Tibial nerve (tissue), 4 donors: ENCODE measurements around the gene WNT7A. TPM values are rescaled to one million over a fixed set of nuclear protein-coding genes. Genes with fewer than 3 reads are reported as not detected.
"Not testable (repeated sequence)": the region's sequence is repeated elsewhere in the genome, so short reads cannot be mapped to it uniquely, and the experiment has no call there.

ENCODE experiments used
- DNase-seq, 2 donors: peaks; one replicate each; pipeline ENCODE4 v3.0.0-alpha.2; 2019; ENCODE audit warnings: low spot score in 2 of 2
- H3K27ac ChIP-seq, 4 donors: fragments of 200-600 bp; sonication (generic) in 3 of 4; one replicate each; pipeline ENCODE4 v1.5.1; 2017 to 2019; ENCODE audit warnings: mild to moderate bottlenecking in 1 of 4
- H3K27me3 ChIP-seq, 2 donors: fragments of 200-600 bp; sonication (generic) in 1 of 2; one replicate each; pipeline versions ENCODE4 v1.5.1 to v1.6.0; 2017 to 2019
- H3K36me3 ChIP-seq, 3 donors: fragments of 200-600 bp; sonication (generic); one replicate each; pipeline ENCODE4 v1.5.1; 2018 to 2019
- H3K4me1 ChIP-seq, 4 donors: fragments of 200-600 bp; sonication (generic) in 3 of 4; one replicate each; pipeline ENCODE4 v1.5.1; 2017 to 2019
- H3K4me3 ChIP-seq, 4 donors: fragments of 200-600 bp; sonication (generic) in 3 of 4; one replicate each; pipeline ENCODE4 v1.5.1; 2017 to 2019; ENCODE audit warnings: mild to moderate bottlenecking in 1 of 4, moderate library complexity in 1 of 4
- H3K9me3 ChIP-seq, 4 donors: fragments of 200-600 bp; sonication (generic) in 3 of 4; one replicate each; pipeline ENCODE4 v1.5.1; 2017 to 2019
- CTCF ChIP-seq, 5 experiments: fragments of 200-600 bp in 3 of 5; fragments of 450-650 bp in 2 of 5; sonication (generic) in 3 of 5; IDR thresholded peaks; one replicate each; pipeline ENCODE4 v1.5.1; 2016 to 2019; ENCODE audit warnings: antibody characterized with exemption in 5 of 5, mild to moderate bottlenecking in 3 of 5, moderate library complexity in 2 of 5
- EP300 ChIP-seq, 2 donors: sonication (generic); formaldehyde crosslinking; IDR thresholded peaks; one replicate each; pipeline ENCODE4 v1.6.1; 2017; ENCODE audit warnings: antibody characterized with exemption in 2 of 2, mild to moderate bottlenecking in 1 of 2
- POLR2A ChIP-seq, 2 donors: fragments of 450-650 bp; IDR thresholded peaks; one replicate each; pipeline ENCODE4 v1.6.1; 2017; ENCODE audit warnings: antibody characterized with exemption in 2 of 2, mild to moderate bottlenecking in 2 of 2, moderate library complexity in 2 of 2
- WGBS, 2 donors: methylation state at CpG; one replicate each; pipeline ENCODE4 v1.1.5; 2018; 5-methylcytosine and 5-hydroxymethylcytosine counted together
- total RNA-seq, 4 donors: library from RNA; depleted of rRNA; stranded (reverse); fragments of >200 nt; gene quantifications; one replicate each; pipeline ENCODE4 v1.1.0, GENCODE V29; 2016

WNT7A gene
- under 1 TPM in 1 of 4 donors, not detected in 3; 0.21 TPM for total RNA-seq

- H3K9me3 ChIP-seq = peaks cover 0 to 4% (median 0%) of the 10 kb centered on the region in 4 donors
- peak within 1 kb of the TSS in 2 of 4 donors; percentile 21 to 37 for H3K4me3 ChIP-seq
- H3K36me3 ChIP-seq = no peaks in the 10 kb centered on the region
- no peak within 1 kb of the TSS for H3K27ac ChIP-seq
- peaks cover 0 to 67% of the 10 kb centered on the region in 2 donors for H3K27me3 ChIP-seq
- DNase-seq = no peak
- WGBS, 2 donors = 0 to 1% methylated on average over 2 to 37 of the region's 90 CpGs
- peaks cover 0 to 28% (median 7%) of the 10 kb centered on the region in 4 donors for H3K4me1 ChIP-seq
- no peak for TF ChIP-seq POLR2A (IDR thresholded peaks at IDR 0.05)
- TF ChIP-seq CTCF (IDR thresholded peaks at IDR 0.05) = peak in 4 of 5 experiments; percentile 11 to 35 (median 28)
Measured at GRCh38 chr3:13879946-13880810, at the start of gene WNT7A. Gene WNT7A (minus strand): TSS chr3:13880071. CDS start chr3:13879816, 255 bp downstream.

- not testable (repeated sequence) for H3K4me3 ChIP-seq, H3K4me1 ChIP-seq, H3K27me3 ChIP-seq, H3K27ac ChIP-seq, DNase-seq, H3K36me3 ChIP-seq
- H3K9me3 ChIP-seq = peaks cover 0 to 86% (median 0%) of the 10 kb centered on the region in 4 donors
- 83 to 91% methylated on average over 1 of the region's 1 CpG for WGBS, 2 donors
Measured at GRCh38 chr3:13928741-13929140, 48.9 kb upstream of the WNT7A start.

- 65 to 78% methylated on average over 7 of the region's 7 CpGs for WGBS, 2 donors
- TF ChIP-seq EP300 (IDR thresholded peaks at IDR 0.05) (no peak), POLR2A (IDR thresholded peaks at IDR 0.05) (no peak), CTCF (IDR thresholded peaks at IDR 0.05) (no peak)
- Histone ChIP-seq H3K27me3 (no peaks in the 10 kb centered on the region), H3K9me3 (peaks cover 0 to 88% (median 3%) of the 10 kb centered on the region in 4 donors), H3K4me3 (no peak overlapping the region), H3K4me1 (no peaks in the 10 kb centered on the region), H3K27ac (no peak overlapping the region), H3K36me3 (no peaks in the 10 kb centered on the region)
- no peak for DNase-seq
Measured at GRCh38 chr3:13927295-13927694, 47.4 kb upstream of the WNT7A start.

- H3K4me3 ChIP-seq = no peak overlapping the region
- H3K4me1 ChIP-seq = no peaks in the 10 kb centered on the region
- no peak overlapping the region for H3K27ac ChIP-seq
- DNase-seq = no peak
- TF ChIP-seq EP300 (IDR thresholded peaks at IDR 0.05) = no peak
- TF ChIP-seq CTCF (IDR thresholded peaks at IDR 0.05) = no peak
- H3K9me3 ChIP-seq = peaks cover 0 to 90% (median 19%) of the 10 kb centered on the region in 4 donors
- 82 to 84% methylated on average over 1 of the region's 1 CpG for WGBS, 2 donors
- no peaks in the 10 kb centered on the region for H3K36me3 ChIP-seq
- H3K27me3 ChIP-seq = no peaks in the 10 kb centered on the region
Measured at GRCh38 chr3:13916375-13916774, 36.5 kb upstream of the WNT7A start.

- TF ChIP-seq POLR2A (IDR thresholded peaks at IDR 0.05) = no peak
Measured at GRCh38 chr3:13902648-13903238, 22.9 kb upstream of the WNT7A start.

More at GRCh38 chr3:13902648-13903238, 22.9 kb upstream of the WNT7A start:
- Histone ChIP-seq H3K36me3 (peaks cover 0 to 32% (median 0%) of the 10 kb centered on the region in 3 donors), H3K27ac (no peak overlapping the region), H3K4me1 (no peaks in the 10 kb centered on the region), H3K9me3 (peaks cover 0 to 72% (median 19%) of the 10 kb centered on the region in 4 donors), H3K4me3 (no peak overlapping the region), H3K27me3 (no peaks in the 10 kb centered on the region)
- no peak for DNase-seq
- WGBS, 2 donors = 46 to 56% methylated on average over 1 of the region's 1 CpG
